Measurements from ENCODE around the gene GPR153. TPM values are rescaled to one million over a fixed set of nuclear protein-coding genes. Genes with fewer than 3 reads are reported as not detected.

The GPR153 gene
- total and polyA plus RNA-seq, 2 donors (not counting 1 experiment from before 2014, with no cell fraction given), result 0.04 to 0.20 TPM

DNA sequence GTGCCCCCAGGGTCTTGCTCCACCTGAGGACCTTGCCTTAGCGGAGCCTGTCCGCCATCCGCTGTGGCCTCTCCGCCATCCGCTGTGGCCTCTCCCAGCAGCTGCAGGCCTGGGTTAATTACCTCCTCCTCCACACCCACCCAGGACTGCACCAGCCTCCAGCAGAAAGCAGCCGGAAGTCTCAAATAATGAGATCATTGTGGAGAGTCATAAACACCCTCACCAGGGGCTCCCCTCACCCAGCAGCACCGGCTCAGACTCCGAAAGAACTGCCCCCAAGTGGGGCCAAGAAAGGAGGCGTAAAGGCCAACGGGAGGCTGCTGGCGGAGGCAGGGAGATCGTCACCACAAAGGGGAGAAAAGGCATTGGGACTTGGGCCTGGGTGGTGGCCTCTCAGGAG, 10.7 kb upstream of the GPR153 start:
- Histone ChIP-seq H4K20me1 (ENCODE audit: control insufficient read depth, insufficient read depth, low read length, poor library complexity, severe bottlenecking) (no peaks in the 10 kb centered on the region), H3K9me3 (ENCODE audit: control extremely low read depth in 1 of 3, control insufficient read depth in 2 of 3, insufficient read depth in 1 of 3, low read length in 2 of 3) (no peaks in the 10 kb centered on the region), H3K4me3 (ENCODE audit: control extremely low read depth in 1 of 5, extremely low read depth in 1 of 5, insufficient read depth in 1 of 5, low read depth in 2 of 5, low read length in 4 of 5) (no peak overlapping the region), H3K79me2 (ENCODE audit: control insufficient read depth, insufficient read depth, low read length) (no peaks in the 10 kb centered on the region), H3K27ac (ENCODE audit: low read length in 2 of 2) (no peak overlapping the region), H3K27me3 (replicated peaks in 1 of 4; ENCODE audit: control extremely low read depth in 1 of 4, control insufficient read depth in 3 of 4, insufficient read depth in 4 of 4, low read length in 3 of 4) (no peaks in the 10 kb centered on the region), H3K4me1 (ENCODE audit: control insufficient read depth in 2 of 2, insufficient read depth in 2 of 2, low read length in 2 of 2) (no peaks in the 10 kb centered on the region), H2AFZ (ENCODE audit: insufficient read depth, low read depth, low read length, poor library complexity, severe bottlenecking) (no peak overlapping the region), H3K4me2 (replicated peaks; ENCODE audit: low read depth, low read length, poor library complexity, severe bottlenecking) (no peak overlapping the region), H3K9ac (ENCODE audit: low read length) (no peak overlapping the region), H3K36me3 (replicated peaks in 1 of 2; ENCODE audit: control extremely low read depth in 1 of 2, control insufficient read depth in 1 of 2, extremely low read depth in 1 of 2, insufficient read depth in 2 of 2, low read length in 1 of 2) (no peaks in the 10 kb centered on the region)
- Mint-ChIP-seq H3K4me3 (no peak overlapping the region), H3K27me3 (no peaks in the 10 kb centered on the region), H3K9me3 (ENCODE audit: insufficient read depth) (no peaks in the 10 kb centered on the region), H3K4me1 (no peaks in the 10 kb centered on the region), H3K27ac (no peak overlapping the region)
- WGBS (ENCODE audit: insufficient coverage), result 95% methylated on average over 12 of the region's 12 CpGs
- DNase-seq (no peak), ATAC-seq (ENCODE audit: low read depth) (no peak)
- ChIA-PET POLR2A (no interaction called here), CTCF (no interaction called here)
- intact Hi-C loops (cut with micrococcal nuclease), result no loop called here
- TF ChIP-seq, protein P1, sequence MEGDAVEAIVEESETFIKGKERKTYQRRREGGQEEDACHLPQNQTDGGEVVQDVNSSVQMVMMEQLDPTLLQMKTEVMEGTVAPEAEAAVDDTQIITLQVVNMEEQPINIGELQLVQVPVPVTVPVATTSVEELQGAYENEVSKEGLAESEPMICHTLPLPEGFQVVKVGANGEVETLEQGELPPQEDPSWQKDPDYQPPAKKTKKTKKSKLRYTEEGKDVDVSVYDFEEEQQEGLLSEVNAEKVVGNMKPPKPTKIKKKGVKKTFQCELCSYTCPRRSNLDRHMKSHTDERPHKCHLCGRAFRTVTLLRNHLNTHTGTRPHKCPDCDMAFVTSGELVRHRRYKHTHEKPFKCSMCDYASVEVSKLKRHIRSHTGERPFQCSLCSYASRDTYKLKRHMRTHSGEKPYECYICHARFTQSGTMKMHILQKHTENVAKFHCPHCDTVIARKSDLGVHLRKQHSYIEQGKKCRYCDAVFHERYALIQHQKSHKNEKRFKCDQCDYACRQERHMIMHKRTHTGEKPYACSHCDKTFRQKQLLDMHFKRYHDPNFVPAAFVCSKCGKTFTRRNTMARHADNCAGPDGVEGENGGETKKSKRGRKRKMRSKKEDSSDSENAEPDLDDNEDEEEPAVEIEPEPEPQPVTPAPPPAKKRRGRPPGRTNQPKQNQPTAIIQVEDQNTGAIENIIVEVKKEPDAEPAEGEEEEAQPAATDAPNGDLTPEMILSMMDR (IDR thresholded peaks at IDR 0.05), result no peak
- no peak for TF ChIP-seq EZH2 (IDR thresholded peaks at IDR 0.05; ENCODE audit: borderline replicate concordance, insufficient read depth, low read depth, low read length, poor library complexity, severe bottlenecking)

DNA sequence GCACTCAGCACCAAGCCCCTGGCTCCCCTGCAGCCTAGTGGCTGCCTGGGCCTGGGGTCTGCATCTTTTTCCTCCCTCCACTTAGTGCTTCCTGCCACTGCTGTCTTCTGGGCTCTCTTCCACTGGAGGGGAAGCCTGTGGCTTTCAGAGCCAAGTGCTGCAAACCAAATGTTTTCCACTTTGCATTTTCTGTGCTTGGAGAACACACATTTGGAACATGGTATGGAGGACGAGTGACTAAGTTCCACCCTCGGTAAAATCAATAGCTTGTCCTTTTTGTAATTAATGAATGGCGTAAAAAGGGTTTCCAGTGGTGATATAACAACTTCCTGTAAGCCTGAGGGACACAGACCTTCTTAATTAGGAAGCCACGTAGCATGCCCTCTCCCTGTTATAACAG, 10.1 kb upstream of the GPR153 start:
- Histone ChIP-seq H3K79me2 (ENCODE audit: control insufficient read depth, insufficient read depth, low read length) (no peaks in the 10 kb centered on the region), H4K20me1 (ENCODE audit: control insufficient read depth, insufficient read depth, low read length, poor library complexity, severe bottlenecking) (no peaks in the 10 kb centered on the region), H2AFZ (ENCODE audit: insufficient read depth, low read depth, low read length, poor library complexity, severe bottlenecking) (no peak overlapping the region), H3K27me3 (replicated peaks in 1 of 4; ENCODE audit: control extremely low read depth in 1 of 4, control insufficient read depth in 3 of 4, insufficient read depth in 4 of 4, low read length in 3 of 4) (no peaks in the 10 kb centered on the region), H3K4me1 (ENCODE audit: control insufficient read depth in 2 of 2, insufficient read depth in 2 of 2, low read length in 2 of 2) (no peaks in the 10 kb centered on the region), H3K9ac (ENCODE audit: low read length) (no peak overlapping the region), H3K36me3 (replicated peaks in 1 of 2; ENCODE audit: control extremely low read depth in 1 of 2, control insufficient read depth in 1 of 2, extremely low read depth in 1 of 2, insufficient read depth in 2 of 2, low read length in 1 of 2) (no peaks in the 10 kb centered on the region), H3K4me2 (replicated peaks; ENCODE audit: low read depth, low read length, poor library complexity, severe bottlenecking) (no peak overlapping the region), H3K27ac (ENCODE audit: low read length in 2 of 2) (no peak overlapping the region), H3K9me3 (ENCODE audit: control extremely low read depth in 1 of 3, control insufficient read depth in 2 of 3, insufficient read depth in 1 of 3, low read length in 2 of 3) (no peaks in the 10 kb centered on the region), H3K4me3 (ENCODE audit: control extremely low read depth in 1 of 5, extremely low read depth in 1 of 5, insufficient read depth in 1 of 5, low read depth in 2 of 5, low read length in 4 of 5) (no peak overlapping the region)
- WGBS (ENCODE audit: insufficient coverage), result 100% methylated on average over 1 of the region's 4 CpGs
- Mint-ChIP-seq H3K4me1 (no peaks in the 10 kb centered on the region), H3K27me3 (no peaks in the 10 kb centered on the region), H3K9me3 (ENCODE audit: insufficient read depth) (no peaks in the 10 kb centered on the region), H3K4me3 (no peak overlapping the region), H3K27ac (no peak overlapping the region)
- no peak for TF ChIP-seq EZH2 (IDR thresholded peaks at IDR 0.05; ENCODE audit: borderline replicate concordance, insufficient read depth, low read depth, low read length, poor library complexity, severe bottlenecking)
- TF ChIP-seq, protein P1 (IDR thresholded peaks at IDR 0.05), result no peak
- intact Hi-C loops (cut with micrococcal nuclease), result no loop called here
- POLR2A ChIA-PET, result interaction anchor here (0.6 kb wide), 1 partner anchor 27 kb away, joined by 5 read pairs; the partner anchor contains the start of gene HES3
- CTCF ChIA-PET, result no interaction called here
- no peak for ATAC-seq (ENCODE audit: low read depth)
- DNase-seq, result no peak
